Stimulated activated CD8-positive, alpha-beta memory T cell treated with anti-CD3 and anti-CD28 coated beads, Interleukin-15, amount 100 ng/mL, for 1 hour (primary cell): ENCODE results near the gene SINHCAF.

Experiments used
- DNase-seq: peaks from one replicate; pipeline ENCODE4 v3.0.0-alpha.2; 2020; ENCODE audit warnings: low read depth

The SINHCAF gene

DNA sequence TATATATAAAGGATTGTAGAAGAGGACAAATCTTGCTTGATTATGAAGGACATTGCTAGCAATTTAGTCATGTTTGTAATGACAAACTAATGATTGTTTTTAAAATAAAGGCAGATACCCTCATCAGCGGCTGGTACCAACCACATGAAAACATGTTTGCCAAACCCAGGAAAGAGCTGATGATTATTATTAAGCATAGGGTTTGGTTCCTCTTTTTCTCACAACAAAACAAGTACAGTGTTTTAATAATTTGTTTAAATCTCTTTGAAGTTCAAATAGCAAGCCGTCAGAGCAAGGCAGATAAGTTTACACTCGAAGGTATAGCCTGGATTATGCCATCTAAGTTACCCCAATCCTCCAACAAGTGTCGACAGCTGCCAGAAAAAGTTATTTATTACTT is 5.3 kb upstream of the SINHCAF start:
- no peak for DNase-seq

DNA sequence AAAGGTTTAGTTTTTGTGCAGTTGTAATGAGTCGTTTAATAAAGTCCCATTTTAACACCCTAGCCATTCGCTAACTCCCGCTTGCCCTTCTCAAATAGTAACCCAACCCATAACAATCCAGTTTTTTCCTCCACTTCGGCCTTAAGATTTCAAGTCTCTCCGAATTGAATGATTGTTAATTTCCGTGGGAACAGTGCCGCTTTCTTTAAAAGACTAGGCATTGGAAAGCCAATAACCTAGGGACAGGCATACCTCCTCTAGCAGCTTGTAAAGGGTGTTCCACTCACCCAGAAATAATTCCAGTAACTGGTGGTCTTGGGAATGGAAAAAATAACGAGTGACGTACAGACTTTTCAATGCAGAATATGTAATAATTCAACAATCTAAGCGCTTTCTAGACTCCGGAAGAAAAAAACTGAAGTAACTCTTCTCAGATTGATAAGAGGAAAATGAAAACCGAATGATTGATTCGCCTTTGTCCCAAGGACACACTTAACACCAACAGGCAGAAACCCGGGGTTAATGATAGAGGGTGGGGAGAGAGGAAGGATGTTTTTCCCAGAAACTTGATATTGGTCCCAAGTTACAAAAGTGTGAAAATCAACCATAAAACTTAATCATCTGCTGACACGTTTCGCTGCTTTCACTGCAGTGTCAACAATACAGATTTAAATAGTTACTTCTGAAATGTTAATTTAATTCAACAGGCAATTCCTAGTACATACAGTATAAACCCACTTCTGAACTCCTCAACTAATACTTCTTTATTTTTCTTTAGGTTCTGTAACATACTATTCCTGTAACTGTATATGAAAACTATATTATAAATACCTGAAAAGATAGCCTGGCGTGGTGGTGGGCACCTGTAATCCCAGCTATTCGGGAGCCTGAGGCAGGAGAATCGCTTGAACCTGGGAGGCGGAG is 1.0 kb upstream of the SINHCAF start:
- DNase-seq = no peak

DNA sequence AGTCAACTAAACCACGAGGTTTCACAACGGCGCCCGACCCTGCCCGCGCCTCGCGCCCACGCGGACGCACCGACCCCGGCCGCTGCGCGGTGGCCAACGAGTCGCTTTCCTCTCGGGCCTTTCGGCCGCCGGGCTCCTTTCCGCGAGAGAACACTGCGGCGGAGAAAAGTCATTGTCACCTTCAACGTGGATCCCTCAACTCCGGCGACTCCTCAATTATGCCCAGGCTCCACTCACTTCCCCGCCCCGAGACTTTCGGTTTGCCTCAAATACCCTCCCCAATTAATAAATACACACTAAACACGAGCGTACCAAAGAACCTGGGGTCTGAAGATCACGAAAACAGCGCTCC is 450 bp downstream of the SINHCAF start:
- DNase-seq = no peak

DNA sequence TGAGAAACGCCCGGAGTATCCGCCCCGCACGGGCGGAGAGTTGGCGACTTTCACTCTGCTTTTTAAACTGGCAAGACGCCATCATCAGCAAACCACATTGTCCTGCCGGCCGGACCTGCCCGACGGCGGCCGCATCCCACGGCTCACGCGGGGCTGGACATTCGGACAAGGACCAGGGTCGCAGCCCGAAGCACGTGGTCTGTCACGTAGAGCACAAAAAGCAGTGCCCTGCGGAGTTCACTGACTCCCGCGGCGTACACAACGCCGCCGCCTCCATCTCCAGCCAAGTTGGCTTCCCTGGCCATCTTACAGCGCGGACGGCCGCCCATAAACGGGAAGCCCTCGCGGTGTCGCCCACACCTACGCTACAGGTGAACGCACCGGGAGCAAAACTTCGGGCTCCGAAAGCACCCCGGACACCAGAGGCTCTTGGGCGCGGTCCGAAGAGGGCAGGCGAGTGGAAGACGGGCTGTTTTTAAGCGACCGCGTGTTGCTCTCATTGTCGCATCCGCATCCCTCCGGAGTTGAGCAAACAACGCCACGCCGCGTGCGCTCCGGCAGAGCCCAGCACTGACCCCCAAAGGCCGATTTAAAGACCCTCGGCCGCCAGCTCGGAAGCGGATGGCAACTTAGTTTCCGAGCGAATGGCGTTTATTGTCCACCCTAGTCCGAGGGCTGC is 966 bp downstream of the SINHCAF start:
- peak; percentile 5 for DNase-seq

DNA sequence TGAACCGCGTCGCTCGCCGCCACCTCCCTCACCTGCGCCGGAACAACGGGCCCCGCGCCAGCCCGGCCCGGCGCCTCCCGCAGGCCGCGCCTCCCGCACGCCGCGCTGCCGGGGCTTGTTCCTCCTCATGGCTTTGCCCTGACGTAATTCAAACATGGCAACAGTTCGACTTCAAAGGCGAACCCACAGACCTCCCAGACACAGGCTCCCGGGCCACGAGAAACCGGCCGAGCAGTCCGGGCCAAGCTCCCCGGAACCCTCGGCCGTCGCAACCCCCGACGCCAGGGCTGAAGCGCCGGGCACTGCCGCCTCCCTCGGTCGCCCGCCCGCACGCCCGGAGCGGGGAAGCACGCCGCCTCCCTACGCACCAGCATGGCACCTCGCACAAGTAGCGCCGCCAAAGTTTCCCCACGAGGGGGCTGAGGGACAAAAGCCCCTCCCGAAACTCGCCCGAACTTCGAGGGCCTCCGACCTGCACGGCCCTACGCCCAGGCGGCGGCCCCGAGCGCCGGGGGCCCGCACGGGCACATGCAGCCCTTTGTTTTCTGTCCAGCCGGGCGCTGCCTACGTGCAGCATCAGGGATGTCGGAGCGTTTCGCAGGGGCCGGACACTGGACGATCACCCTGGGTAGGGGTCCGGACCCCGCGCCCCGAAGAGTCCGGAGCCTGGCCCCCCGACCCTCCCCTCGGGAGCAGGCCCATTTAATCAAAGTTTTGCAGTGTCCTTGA is 1.7 kb downstream of the SINHCAF start:
- peak; percentile 31 for DNase-seq

DNA sequence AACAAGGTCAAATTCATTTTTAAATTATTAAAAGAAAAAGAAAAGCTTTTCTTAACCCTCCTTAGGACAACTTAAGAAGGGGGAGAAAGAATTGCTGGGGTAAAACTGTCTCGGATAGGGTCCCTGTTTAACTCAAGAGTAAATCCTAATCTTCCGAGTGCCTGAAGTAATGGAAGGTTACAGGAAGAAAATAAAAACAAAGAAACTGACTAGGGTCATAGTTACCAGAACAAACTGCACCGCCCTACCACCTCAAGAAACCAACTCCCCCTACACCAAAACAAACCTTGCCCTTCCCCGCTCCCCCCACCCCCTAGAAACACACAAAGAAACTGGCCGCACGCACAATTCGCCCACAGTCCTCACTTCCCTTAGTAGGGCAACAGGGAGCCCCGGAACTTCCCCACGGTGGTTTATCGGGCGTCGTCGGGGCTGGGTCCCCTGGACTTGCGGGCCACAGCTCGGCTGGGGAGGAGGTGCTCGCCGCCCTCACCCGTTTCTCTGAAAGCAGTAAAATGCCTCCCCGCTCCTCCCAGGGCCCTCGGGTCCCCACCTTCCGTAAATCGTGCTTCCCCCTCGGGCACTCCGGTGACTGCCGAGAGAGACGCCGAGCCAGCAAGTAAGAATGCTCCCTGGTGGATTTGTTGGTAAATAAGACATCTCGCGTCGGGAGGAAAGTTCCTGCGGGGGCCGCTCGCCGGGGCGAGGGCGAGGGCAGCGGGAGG is 2.4 kb downstream of the SINHCAF start:
- peak; percentile 24 for DNase-seq

DNA sequence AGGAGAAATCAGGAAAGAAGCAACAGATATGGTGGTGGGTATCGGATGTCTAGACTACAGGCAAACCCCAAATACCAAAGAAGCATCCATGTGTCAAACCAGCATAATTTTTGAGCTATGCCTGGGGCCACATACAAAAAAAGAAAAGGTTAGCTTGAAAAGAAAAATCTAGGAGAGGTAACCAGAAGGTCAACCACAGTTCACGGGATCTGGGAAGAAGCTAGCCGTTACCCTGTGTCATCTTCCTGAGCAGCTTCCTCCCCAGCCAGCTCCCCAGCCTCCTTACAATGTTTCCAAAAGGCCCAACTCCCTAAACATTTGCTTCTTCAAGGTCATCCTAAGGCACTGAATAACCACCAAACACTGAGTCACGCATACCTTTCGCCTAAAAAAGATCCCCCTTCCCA is 3.1 kb downstream of the SINHCAF start:
- DNase-seq = no peak

DNA sequence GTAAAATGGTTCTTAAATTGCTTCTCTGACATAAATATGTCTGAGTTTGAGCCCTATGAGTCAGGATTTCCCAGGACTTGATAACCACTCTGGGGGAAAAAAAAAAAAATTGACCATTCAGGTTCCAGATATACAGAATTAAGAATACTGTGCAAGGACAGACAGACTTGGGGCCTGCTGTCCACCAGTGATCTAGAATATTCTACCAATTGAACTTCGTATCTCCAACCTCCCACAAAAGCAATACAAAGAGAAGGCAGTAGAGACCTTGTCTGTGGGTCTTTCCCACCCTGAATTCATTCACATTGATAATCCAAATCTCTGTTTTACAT is 4.1 kb downstream of the SINHCAF start:
- no peak for DNase-seq

DNA sequence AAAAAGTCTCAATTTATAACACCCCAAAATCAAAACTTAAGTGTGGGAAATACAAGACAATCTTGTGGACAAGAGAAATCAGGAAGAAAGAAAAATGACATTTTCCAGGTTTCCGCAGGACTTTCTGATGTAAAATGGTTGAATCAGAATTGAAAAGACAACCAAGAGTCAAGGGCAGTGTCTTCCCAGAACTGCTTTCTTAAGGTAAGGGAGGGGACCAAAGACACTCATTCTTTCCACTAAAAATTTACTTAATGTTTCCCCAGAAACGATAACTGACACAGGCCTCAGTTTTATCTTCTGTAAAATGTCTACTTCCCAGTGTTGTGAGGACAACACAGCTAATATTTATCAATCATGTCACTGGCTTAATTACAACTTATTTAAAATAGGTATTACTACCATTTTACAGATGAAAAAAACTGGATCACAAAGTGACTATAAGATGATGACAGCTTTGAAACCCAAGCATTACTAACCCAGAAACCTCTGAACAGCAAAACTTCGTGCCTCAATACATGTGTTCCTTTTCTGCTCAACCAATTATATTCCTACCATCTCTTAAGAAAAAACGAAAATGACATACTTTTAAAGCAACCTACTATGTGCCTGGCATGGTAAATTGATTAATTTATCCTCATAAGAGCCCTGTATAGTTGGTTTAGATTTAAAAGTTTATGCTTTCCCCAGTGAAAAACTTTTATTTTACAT is 4.6 kb downstream of the SINHCAF start:
- no peak for DNase-seq

DNA sequence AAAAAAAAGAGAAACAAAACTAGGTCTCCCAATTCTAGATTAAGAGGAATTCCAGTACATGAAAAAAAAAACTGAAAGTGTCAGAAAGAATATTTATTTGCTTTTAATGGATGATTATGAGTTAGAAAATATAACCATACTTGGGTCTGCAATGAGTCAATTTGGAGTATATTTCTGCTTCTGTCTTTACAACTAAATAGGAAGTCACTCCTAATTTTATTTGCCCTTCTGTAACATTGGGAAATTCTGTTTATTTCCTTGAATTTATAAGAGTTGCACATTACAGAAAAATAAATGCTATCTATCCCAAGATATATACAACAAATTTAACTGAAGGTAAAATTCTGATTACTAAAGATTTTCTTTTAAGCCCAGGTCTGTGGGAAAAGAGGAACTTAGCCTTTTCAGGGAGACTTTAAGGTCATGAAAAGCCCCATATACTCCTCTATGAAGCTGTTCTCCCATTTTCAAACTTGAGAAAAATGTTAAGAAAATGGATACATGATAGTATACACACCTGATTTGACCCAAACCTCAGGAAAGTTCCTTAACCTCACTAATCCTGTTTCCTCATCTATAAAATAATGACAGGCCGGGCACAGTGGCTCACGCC is 7.2 kb downstream of the SINHCAF start:
- no peak for DNase-seq

DNA sequence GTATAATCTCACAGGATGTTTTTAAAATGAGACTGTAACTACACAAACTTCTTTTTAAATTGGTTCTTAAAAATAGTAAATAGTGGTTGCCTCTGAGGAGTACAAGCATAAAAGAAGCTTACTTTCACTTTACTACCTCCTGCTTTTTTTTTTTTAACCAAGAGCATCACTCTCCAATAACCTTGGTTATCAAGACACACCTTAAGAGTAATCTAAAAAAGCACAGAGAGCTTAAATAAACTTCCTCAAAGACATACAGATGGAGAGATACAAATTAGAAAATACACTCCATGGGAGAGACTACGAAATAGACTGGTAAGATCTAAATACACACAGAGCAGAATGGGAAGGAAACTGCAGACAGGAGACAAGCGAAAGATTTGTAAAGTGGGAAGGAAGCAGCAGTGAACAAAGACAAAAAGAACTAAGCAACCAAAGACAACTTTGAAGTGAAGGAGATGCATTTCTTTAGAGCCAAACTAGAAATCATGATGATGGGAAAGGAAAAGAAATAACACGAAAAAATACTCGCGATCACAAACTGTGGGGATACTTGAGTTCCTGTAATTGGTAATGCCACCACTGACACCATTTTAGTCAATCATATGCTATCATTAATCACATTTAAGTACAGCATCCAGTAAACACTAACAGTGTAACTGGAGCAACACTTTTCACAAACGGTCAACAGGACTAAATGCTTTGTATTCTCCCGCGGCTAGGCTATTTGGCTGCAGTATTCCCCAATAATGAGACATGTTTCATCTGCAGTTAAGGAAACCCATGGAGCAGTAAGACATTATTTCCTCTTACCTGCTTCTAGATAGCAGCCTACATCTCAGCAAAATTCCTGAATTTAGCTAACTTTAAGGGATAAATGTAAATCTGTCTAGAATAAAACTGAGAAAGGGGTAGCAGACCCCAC is 8.2 kb downstream of the SINHCAF start:
- DNase-seq = no peak

DNA sequence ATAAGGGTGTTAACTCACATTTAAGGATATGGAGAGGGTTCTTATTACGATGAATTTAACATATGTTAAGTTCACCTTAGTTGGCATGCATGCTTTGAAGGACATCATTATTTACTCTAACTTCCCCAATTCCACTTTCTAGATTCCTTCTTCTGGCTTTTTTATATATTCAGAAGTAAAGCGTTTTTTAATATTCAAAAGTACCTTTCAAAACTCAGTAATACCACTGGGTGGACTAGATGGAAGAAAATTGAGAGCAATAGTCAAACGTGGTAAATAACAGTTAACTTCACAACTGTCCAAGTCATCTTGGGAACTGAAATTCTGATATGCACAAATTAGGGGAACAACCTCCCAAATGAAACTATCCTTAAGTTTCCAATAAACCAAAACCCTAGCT is 9.1 kb downstream of the SINHCAF start:
- no peak for DNase-seq

DNA sequence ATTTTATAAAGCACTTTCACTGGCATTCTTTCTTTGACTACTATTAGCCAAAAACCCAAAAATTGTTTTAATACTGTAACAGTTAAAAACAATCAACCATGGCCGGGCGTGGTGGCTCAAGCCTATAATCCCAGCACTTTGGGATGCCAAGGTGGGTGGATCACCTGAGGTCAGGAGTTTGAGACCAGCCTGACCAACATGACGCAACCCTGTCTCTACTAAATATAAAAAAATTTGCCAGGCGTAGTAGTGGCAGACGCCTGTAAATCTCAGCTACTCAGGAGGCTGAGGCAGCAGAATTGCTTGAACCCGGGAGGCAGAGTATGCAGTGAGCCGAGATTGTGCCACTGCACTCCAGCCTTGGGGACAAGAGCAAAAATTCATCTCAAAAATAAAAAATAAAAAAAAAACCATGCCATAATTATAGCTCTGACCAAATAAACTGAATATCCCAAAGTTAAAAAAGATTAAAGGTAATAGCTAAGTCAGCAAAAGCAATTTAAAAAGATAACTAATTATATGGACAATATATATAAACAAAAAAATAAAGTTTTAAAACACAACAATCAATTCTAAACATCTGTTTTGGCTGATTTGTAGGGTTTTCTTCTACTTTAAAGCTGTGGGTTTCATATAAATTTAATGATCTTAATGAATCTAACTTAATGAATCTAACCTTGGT is 10.0 kb downstream of the SINHCAF start:
- no peak for DNase-seq

DNA sequence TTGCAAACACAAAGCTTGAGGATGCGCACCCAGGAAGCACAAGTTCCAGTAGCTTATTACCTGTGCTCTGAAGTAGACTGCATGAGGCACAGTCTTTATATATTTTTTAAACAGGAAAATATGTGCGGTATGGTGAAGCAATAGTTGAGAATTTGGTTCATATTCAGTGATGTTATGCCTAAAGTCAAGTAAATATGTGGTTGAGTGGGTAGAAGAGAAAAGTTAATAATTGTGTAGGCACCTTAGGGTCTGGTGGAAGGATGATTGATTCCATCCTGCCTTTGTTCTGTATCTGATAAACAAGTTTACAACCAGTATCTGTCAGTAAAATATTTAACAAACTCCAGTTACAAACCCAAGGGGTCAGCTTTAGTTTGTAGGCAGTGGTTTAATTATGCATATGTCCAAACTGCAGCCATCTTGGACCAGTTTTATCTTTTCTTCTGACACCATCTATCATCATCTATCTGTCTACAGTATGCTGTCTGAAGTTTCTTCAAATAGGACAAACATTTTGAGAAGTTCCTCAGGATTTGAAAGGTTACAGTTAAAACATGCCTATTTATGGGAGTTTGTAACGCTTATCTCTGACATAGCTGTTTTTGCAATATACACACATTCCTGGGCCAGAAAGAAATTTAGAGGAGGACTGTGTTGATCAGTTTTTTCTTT is 10.8 kb downstream of the SINHCAF start:
- DNase-seq = no peak

DNA sequence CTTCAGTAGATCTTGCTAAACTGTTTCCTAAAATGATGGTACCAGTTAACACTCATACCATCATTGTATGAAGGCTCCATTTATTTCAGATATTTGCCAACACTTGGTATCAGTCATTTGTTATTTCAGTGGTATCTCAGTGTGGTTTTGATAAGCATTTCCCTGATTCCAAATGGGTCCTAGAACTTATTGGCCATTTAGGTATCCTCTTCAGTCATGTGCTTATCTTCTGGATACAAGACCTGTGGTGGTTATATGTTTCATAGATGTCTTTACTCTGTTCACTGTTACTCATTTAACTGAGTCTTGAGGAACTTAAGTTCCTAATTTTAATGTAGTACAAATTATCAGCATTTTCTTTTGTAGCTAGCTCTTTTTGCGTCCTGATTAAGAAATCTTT is 13.5 kb downstream of the SINHCAF start:
- no peak for DNase-seq

DNA sequence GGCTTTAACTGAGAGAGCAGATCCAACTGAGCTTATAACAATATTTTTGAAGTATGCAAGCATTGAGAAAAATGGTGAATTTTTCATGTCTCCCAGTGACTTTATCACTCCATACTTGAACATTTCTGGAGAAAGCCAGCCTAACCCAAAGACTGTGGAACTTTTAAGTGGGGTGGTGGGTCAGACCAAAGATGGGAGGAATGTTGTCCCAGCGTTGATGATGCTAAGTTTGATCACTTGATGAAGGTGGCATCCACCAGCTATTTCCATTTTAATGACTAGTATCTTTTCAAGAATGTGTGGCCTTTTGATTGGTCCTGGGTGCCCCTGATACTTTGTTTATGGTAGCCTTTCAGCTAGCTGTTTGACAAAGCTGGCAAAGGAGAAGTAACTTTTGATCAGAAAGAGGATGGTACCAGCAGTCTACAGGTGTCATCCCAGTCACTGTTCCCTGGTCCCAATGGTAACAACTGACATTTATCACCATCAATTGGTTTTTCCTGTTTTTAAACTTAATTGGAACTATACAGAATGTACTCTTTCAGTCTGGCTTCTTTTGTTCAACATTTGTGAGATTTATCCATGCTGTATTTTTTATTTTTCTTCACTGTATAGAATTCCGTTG is 14.2 kb downstream of the SINHCAF start:
- no peak for DNase-seq

DNA sequence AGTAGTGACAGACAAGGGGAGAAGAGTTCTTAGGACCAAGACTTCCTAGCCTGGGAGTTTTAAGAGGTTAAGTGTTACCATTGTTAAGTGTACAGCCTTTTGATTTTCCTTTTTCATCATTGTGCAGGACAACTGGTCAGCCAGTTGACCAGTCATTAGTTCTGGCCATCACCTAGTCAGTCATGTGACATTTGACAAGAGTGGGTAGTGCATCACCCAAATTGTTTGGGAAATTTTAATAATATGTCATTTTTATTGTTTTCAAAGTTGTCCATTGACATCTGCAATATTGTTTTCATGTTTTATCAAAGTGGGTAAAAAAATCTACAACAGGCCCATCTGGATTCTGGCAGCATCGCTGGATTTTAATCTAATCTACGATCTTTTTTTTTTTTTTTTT is 15.5 kb downstream of the SINHCAF start:
- no peak for DNase-seq

DNA sequence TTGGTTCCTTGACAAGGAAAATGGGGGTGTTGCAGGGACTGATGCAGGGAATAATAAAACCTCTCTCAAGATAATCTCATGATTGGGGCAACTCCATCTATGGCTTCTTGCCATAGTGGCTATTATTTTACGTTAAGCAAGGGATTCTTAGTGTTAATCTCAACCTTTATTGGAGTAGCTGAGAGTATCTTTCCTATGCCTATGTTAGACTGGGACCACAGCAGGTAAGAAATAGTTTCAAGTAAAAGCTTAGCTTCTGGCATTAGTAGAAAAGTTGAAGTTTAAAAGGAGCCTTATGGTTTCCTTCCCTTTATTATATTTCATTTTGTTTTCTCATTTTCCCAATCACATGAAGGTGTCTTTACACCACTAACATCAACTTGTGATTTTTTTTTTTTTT is 16.7 kb downstream of the SINHCAF start:
- no peak for DNase-seq

DNA sequence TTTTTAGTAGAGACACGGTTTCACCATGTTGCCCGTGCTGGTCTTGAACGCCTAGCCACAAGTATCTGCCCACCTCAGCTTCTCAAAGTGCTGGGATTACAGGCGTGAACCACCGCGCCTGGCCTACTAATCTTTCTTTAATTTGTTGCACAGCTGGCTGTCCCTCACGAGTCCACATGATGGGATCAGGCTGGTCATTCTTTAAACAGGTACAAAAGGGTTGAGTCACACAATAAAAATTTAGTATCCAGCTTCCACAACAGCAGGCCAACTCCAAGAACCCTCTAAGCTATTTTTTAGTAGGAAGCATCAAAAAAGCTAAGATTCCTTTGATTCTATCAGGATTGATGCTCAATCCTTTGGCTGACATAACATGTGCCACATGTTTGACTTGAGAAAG is 17.8 kb downstream of the SINHCAF start:
- DNase-seq = no peak
